Measurements from ENCODE around the gene LARP4B.

LARP4B gene

DNA sequence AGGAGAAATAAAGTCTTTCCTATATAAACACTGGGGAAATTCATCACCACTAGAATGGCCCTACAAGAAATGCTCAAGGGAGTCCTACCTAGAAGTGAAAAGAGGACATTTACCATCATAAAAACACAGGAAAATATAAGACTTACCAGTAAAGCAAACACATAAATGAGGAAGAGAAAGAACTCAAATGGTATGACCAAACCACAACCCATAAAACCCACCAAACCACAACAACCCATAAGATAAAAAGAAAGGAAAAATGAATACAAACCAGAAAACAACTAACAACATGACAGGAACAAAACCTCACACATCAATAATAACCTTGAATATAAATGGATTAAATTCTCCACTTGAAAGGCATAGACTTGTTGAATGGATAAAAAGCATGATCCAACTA is 170.1 kb downstream of the LARP4B start:
- no peak for DNase-seq (ENCODE audit: low read depth)

DNA sequence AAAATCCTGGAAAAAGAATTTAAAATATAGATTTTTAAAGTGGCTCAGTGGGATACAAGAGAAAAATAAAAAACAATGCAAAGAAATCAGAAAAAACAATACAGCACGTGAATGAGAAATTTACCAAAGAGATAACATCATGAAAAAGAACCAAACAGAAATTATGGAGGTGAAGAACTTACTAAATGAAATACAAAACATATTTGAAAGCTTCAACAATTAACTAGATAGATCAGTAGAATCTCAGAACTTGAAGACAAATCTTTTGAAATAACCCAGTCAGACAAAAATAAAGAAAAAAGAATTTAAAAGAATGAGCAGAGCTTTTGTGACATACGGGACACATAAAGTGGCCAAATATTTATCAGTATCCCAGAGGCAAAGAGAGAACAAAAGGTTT is 170.9 kb downstream of the LARP4B start:
- no peak for DNase-seq (ENCODE audit: low read depth)

- DNase-seq (ENCODE audit: low read depth) = no peak
Observed at GRCh38 chr10:759898-760477, 171.5 kb downstream of the LARP4B start.
